GM18498 (cell line): ENCODE results near the gene SCARB1.

Experiments
- ATAC-seq: cut with Tn5 transposase; IDR thresholded peaks from one replicate; pipeline ENCODE4 v1.9.1; 2021; ENCODE audit warnings: mild to moderate bottlenecking, moderate library complexity; ENCODE audit not compliant: unreplicated experiment

The SCARB1 gene

GRCh38 chr12:124804011-124804621 lies 59.5 kb downstream of the SCARB1 start:
- no peak for ATAC-seq

- no peak for ATAC-seq
These were observed 61.3 kb downstream of the SCARB1 start for GRCh38 chr12:124802361-124802760.

GRCh38 chr12:124800506-124800905 lies 63.2 kb downstream of the SCARB1 start:
- ATAC-seq = no peak

- no peak for ATAC-seq
These were observed 66.3 kb downstream of the SCARB1 start for GRCh38 chr12:124797321-124797720.

- ATAC-seq = no peak
These were observed 67.2 kb downstream of the SCARB1 start for GRCh38 chr12:124796303-124796960.

- peak; percentile 59 for ATAC-seq
These were observed 68.3 kb downstream of the SCARB1 start for GRCh38 chr12:124795081-124795948.

GRCh38 chr12:124792961-124793441 lies 70.7 kb downstream of the SCARB1 start:
- no peak for ATAC-seq

- ATAC-seq = no peak
These were observed 71.5 kb downstream of the SCARB1 start for GRCh38 chr12:124792156-124792555.

- no peak for ATAC-seq
These were observed 72.8 kb downstream of the SCARB1 start for GRCh38 chr12:124790650-124791400.

- no peak for ATAC-seq
These were observed 74.6 kb downstream of the SCARB1 start for GRCh38 chr12:124788936-124789555.

GRCh38 chr12:124786061-124786964 lies 77.4 kb downstream of the SCARB1 start:
- no peak for ATAC-seq

GRCh38 chr12:124784871-124785572 lies 78.6 kb downstream of the SCARB1 start:
- ATAC-seq = no peak

GRCh38 chr12:124783087-124783486 lies 80.6 kb downstream of the SCARB1 start:
- no peak for ATAC-seq

GRCh38 chr12:124782132-124782531 lies 81.5 kb downstream of the SCARB1 start:
- ATAC-seq = no peak

GRCh38 chr12:124780752-124781685 lies 82.6 kb downstream of the SCARB1 start:
- no peak for ATAC-seq

- ATAC-seq = no peak
These were observed 83.3 kb downstream of the SCARB1 start for GRCh38 chr12:124780336-124780735.
